Measurements from ENCODE around the gene TULP4.
A peak's percentile ranks its signal among the peaks of the same experiment; 100 is the strongest.

The TULP4 gene

GRCh38 chr6:158517038-158517437 is 204.8 kb downstream of the TULP4 start:
- H3K27me3 ChIP-seq (ENCODE audit: insufficient read depth, low read length), result no peaks in the 10 kb centered on the region
- H3K18ac ChIP-seq (ENCODE audit: low read length), result no peak overlapping the region
- no CpG with 5 or more reads among the region's 8 CpGs for WGBS (ENCODE audit: extremely low coverage, insufficient coverage, insufficient read length)
- no peak overlapping the region for H3K4me3 ChIP-seq (ENCODE audit: low read depth, low read length)
- H3K36me3 ChIP-seq (ENCODE audit: control insufficient read depth in 1 of 2, insufficient read depth in 2 of 2, low read length in 2 of 2), result peaks cover 4 to 9% of the 10 kb centered on the region in 2 experiments
- no peaks in the 10 kb centered on the region for H3K79me2 ChIP-seq (ENCODE audit: control insufficient read depth, insufficient read depth, low read length, poor library complexity)
- H3K79me1 ChIP-seq (ENCODE audit: low read length), result no peaks in the 10 kb centered on the region
- peak overlapping the region; percentile 7 for H3K23ac ChIP-seq (ENCODE audit: low read length)
- no peak overlapping the region for H2BK12ac ChIP-seq (ENCODE audit: low read length)
- H3K9ac ChIP-seq (ENCODE audit: low read length), result no peak overlapping the region
- H2AK5ac ChIP-seq (ENCODE audit: low read length), result no peak overlapping the region
- H2BK120ac ChIP-seq (ENCODE audit: insufficient read depth, low read length, poor library complexity), result no peak overlapping the region
- H4K91ac ChIP-seq (ENCODE audit: low read depth, low read length), result no peak overlapping the region
- H4K8ac ChIP-seq (ENCODE audit: low read depth, low read length), result no peak overlapping the region
- peaks cover 0 to 2% of the 10 kb centered on the region in 2 experiments for H3K4me1 ChIP-seq (ENCODE audit: control insufficient read depth in 1 of 2, insufficient read depth in 2 of 2, low read length in 2 of 2)
- no peak overlapping the region for H3K27ac ChIP-seq (ENCODE audit: low read depth, low read length)
- H3K9me3 ChIP-seq (ENCODE audit: insufficient read depth, low read depth, low read length), result peaks cover 2% of the 10 kb centered on the region
- H3K4ac ChIP-seq (ENCODE audit: low read depth, low read length), result no peak overlapping the region
- H3K4me2 ChIP-seq (ENCODE audit: low read length), result no peak overlapping the region
- H4K12ac ChIP-seq (ENCODE audit: low read depth, low read length), result no peak overlapping the region
- no peak overlapping the region for H2BK5ac ChIP-seq (ENCODE audit: low read depth, low read length, poor library complexity)
- no peak for DNase-seq
- no peak overlapping the region for H2AFZ ChIP-seq (ENCODE audit: insufficient read depth, low read length, poor library complexity)
- H3K14ac ChIP-seq (ENCODE audit: low read length), result no peak overlapping the region

GRCh38 chr6:158517581-158517980 is 205.3 kb downstream of the TULP4 start:
- Histone ChIP-seq H3K18ac (ENCODE audit: low read length) (no peak overlapping the region), H3K36me3 (ENCODE audit: control insufficient read depth in 1 of 2, insufficient read depth in 2 of 2, low read length in 2 of 2) (peaks cover 4 to 9% of the 10 kb centered on the region in 2 experiments), H3K14ac (ENCODE audit: low read length) (no peak overlapping the region), H2AK5ac (ENCODE audit: low read length) (no peak overlapping the region), H3K4me3 (ENCODE audit: low read depth, low read length) (no peak overlapping the region), H3K79me2 (ENCODE audit: control insufficient read depth, insufficient read depth, low read length, poor library complexity) (no peaks in the 10 kb centered on the region), H4K8ac (ENCODE audit: low read depth, low read length) (no peak overlapping the region), H3K79me1 (ENCODE audit: low read length) (no peaks in the 10 kb centered on the region), H2BK12ac (ENCODE audit: low read length) (no peak overlapping the region), H3K4ac (ENCODE audit: low read depth, low read length) (no peak overlapping the region), H2BK120ac (ENCODE audit: insufficient read depth, low read length, poor library complexity) (no peak overlapping the region), H3K4me2 (ENCODE audit: low read length) (no peak overlapping the region), H3K23ac (ENCODE audit: low read length) (no peak overlapping the region), H3K9me3 (ENCODE audit: insufficient read depth, low read depth, low read length) (peaks cover 2% of the 10 kb centered on the region), H2AFZ (ENCODE audit: insufficient read depth, low read length, poor library complexity) (no peak overlapping the region), H4K12ac (ENCODE audit: low read depth, low read length) (no peak overlapping the region), H3K27me3 (ENCODE audit: insufficient read depth, low read length) (no peaks in the 10 kb centered on the region), H2BK5ac (ENCODE audit: low read depth, low read length, poor library complexity) (no peak overlapping the region), H3K27ac (ENCODE audit: low read depth, low read length) (no peak overlapping the region), H3K4me1 (ENCODE audit: control insufficient read depth in 1 of 2, insufficient read depth in 2 of 2, low read length in 2 of 2) (peaks cover 0 to 2% of the 10 kb centered on the region in 2 experiments), H3K9ac (ENCODE audit: low read length) (no peak overlapping the region), H4K91ac (ENCODE audit: low read depth, low read length) (no peak overlapping the region)
- WGBS (ENCODE audit: extremely low coverage, insufficient coverage, insufficient read length), result no CpG with 5 or more reads among the region's 5 CpGs
- DNase-seq, result peak; percentile 86 to 88

DNA sequence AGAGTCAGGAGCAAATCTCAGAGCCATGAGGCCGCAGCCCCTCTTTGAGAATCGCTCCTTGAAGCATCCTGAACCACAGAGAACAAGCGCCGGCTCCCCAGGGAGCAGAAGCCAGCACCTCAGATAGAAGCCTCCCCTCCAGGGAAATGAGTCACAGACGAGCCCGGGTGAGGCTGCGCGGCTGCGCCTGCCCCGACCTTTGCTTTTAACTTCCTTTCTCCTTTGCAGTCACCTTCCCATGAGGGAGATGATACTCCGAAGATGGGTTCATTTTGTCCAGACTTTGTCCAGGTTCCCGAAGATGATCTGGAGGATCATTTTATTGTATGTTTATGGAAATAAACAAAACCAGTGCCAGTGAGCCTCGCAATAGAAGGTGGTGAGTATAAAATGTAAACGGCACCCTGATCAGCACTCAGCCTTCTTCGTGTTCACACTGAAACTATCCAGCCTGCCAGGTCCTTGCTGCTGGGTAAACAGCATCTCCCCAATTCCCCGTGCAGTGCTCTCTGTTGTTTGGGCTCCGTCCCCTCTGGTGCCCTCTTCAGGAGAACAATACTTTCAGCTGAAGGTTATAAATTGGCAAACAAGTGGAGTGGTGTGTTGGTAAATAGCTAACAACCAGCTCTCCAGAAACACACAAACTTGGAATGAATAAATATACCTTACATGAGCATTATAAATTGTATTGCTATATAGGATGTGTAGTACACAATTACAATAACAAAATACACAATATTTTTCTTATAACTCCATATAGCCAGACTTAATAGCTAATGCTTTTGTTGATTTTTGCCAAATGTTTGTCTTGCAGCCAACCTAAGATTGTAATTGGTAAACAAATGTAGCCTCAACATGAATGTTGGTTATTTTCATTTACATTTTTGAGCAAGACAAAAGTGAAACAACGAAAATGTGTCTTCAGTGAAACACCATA is 206.2 kb downstream of the TULP4 start:
- H2BK120ac ChIP-seq (ENCODE audit: insufficient read depth, low read length, poor library complexity), result no peak overlapping the region
- no peak overlapping the region for H4K91ac ChIP-seq (ENCODE audit: low read depth, low read length)
- H2AK5ac ChIP-seq (ENCODE audit: low read length), result no peak overlapping the region
- no peak overlapping the region for H4K8ac ChIP-seq (ENCODE audit: low read depth, low read length)
- no peak overlapping the region for H3K27ac ChIP-seq (ENCODE audit: low read depth, low read length)
- no CpG with 5 or more reads among the region's 18 CpGs for WGBS (ENCODE audit: extremely low coverage, insufficient coverage, insufficient read length)
- no peak overlapping the region for H3K4ac ChIP-seq (ENCODE audit: low read depth, low read length)
- H3K79me2 ChIP-seq (ENCODE audit: control insufficient read depth, insufficient read depth, low read length, poor library complexity), result no peaks in the 10 kb centered on the region
- no peak overlapping the region for H2BK5ac ChIP-seq (ENCODE audit: low read depth, low read length, poor library complexity)
- DNase-seq, result peak; percentile 47 to 69
- no peaks in the 10 kb centered on the region for H3K27me3 ChIP-seq (ENCODE audit: insufficient read depth, low read length)
- no peak overlapping the region for H2AFZ ChIP-seq (ENCODE audit: insufficient read depth, low read length, poor library complexity)
- no peak overlapping the region for H3K9ac ChIP-seq (ENCODE audit: low read length)
- no peak overlapping the region for H2BK12ac ChIP-seq (ENCODE audit: low read length)
- H3K18ac ChIP-seq (ENCODE audit: low read length), result no peak overlapping the region
- no peak overlapping the region for H3K14ac ChIP-seq (ENCODE audit: low read length)
- no peak overlapping the region for H4K12ac ChIP-seq (ENCODE audit: low read depth, low read length)
- H3K4me2 ChIP-seq (ENCODE audit: low read length), result peak overlapping the region; percentile 70
- H3K4me3 ChIP-seq (ENCODE audit: low read depth, low read length), result no peak overlapping the region
- peaks cover 2% of the 10 kb centered on the region for H3K9me3 ChIP-seq (ENCODE audit: insufficient read depth, low read depth, low read length)
- no peaks in the 10 kb centered on the region for H3K79me1 ChIP-seq (ENCODE audit: low read length)
- H3K23ac ChIP-seq (ENCODE audit: low read length), result no peak overlapping the region
- peaks cover 0 to 2% of the 10 kb centered on the region in 2 experiments for H3K4me1 ChIP-seq (ENCODE audit: control insufficient read depth in 1 of 2, insufficient read depth in 2 of 2, low read length in 2 of 2)
- H3K36me3 ChIP-seq (ENCODE audit: control insufficient read depth in 1 of 2, insufficient read depth in 2 of 2, low read length in 2 of 2), result peaks cover 3 to 9% of the 10 kb centered on the region in 2 experiments

DNA sequence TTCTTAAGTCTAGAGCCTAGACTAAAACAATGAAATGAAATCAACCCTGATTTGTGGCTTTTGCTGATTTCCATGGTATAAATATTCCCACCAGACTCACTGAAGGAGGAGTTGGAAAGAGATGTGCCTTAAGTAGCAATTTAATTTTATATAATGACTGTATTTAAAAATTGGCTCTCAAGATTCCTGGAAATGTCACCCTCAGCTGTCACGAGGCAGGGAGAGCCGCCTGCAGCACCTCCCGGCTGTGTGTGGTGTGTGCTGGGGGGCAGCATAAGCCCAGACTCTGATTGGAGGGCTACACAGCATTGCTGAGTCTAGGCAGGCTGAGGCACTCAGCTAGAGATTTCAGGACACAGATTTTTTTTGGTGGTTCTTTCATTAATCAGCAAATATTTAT is 207.0 kb downstream of the TULP4 start:
- no peak for DNase-seq
- no peak overlapping the region for H4K91ac ChIP-seq (ENCODE audit: low read depth, low read length)
- H3K4me1 ChIP-seq (ENCODE audit: control insufficient read depth in 1 of 2, insufficient read depth in 2 of 2, low read length in 2 of 2), result peaks cover 0 to 2% of the 10 kb centered on the region in 2 experiments
- H2BK5ac ChIP-seq (ENCODE audit: low read depth, low read length, poor library complexity), result no peak overlapping the region
- no peaks in the 10 kb centered on the region for H3K79me1 ChIP-seq (ENCODE audit: low read length)
- no peak overlapping the region for H4K12ac ChIP-seq (ENCODE audit: low read depth, low read length)
- WGBS (ENCODE audit: extremely low coverage, insufficient coverage, insufficient read length), result no CpG with 5 or more reads among the region's 3 CpGs
- peaks cover 0 to 5% of the 10 kb centered on the region in 2 experiments for H3K36me3 ChIP-seq (ENCODE audit: control insufficient read depth in 1 of 2, insufficient read depth in 2 of 2, low read length in 2 of 2)
- no peak overlapping the region for H3K27ac ChIP-seq (ENCODE audit: low read depth, low read length)
- H3K23ac ChIP-seq (ENCODE audit: low read length), result no peak overlapping the region
- no peak overlapping the region for H3K9ac ChIP-seq (ENCODE audit: low read length)
- no peak overlapping the region for H3K4ac ChIP-seq (ENCODE audit: low read depth, low read length)
- H2AK5ac ChIP-seq (ENCODE audit: low read length), result no peak overlapping the region
- H3K4me3 ChIP-seq (ENCODE audit: low read depth, low read length), result no peak overlapping the region
- no peaks in the 10 kb centered on the region for H3K27me3 ChIP-seq (ENCODE audit: insufficient read depth, low read length)
- no peaks in the 10 kb centered on the region for H3K79me2 ChIP-seq (ENCODE audit: control insufficient read depth, insufficient read depth, low read length, poor library complexity)
- H3K18ac ChIP-seq (ENCODE audit: low read length), result no peak overlapping the region
- no peak overlapping the region for H3K4me2 ChIP-seq (ENCODE audit: low read length)
- no peak overlapping the region for H4K8ac ChIP-seq (ENCODE audit: low read depth, low read length)
- H2BK120ac ChIP-seq (ENCODE audit: insufficient read depth, low read length, poor library complexity), result no peak overlapping the region
- H3K14ac ChIP-seq (ENCODE audit: low read length), result no peak overlapping the region
- no peak overlapping the region for H2AFZ ChIP-seq (ENCODE audit: insufficient read depth, low read length, poor library complexity)
- no peak overlapping the region for H2BK12ac ChIP-seq (ENCODE audit: low read length)
- H3K9me3 ChIP-seq (ENCODE audit: insufficient read depth, low read depth, low read length), result peaks cover 5% of the 10 kb centered on the region
